Medulla oblongata (tissue), 1 donor: Measurements from ENCODE around the gene YIF1B.
A peak's percentile ranks its signal among the peaks of the same experiment; 100 is the strongest.

ENCODE experiments used
- DNase-seq: peaks from one replicate; pipeline ENCODE4 v3.0.0-alpha.2; 2015; ENCODE audit errors: extremely low spot score

YIF1B gene

GRCh38 chr19:38333245-38333644 lies 17.5 kb upstream of the YIF1B start:
- no peak for DNase-seq

GRCh38 chr19:38331728-38332127 lies 16.0 kb upstream of the YIF1B start:
- no peak for DNase-seq

- DNase-seq = no peak
Observed at GRCh38 chr19:38329651-38330050, 13.9 kb upstream of the YIF1B start.

- DNase-seq = no peak
Observed at GRCh38 chr19:38326591-38326990, 10.8 kb upstream of the YIF1B start.

- DNase-seq = no peak
Observed at GRCh38 chr19:38324431-38324830, 8.7 kb upstream of the YIF1B start.

- peak; percentile 35 for DNase-seq
Observed at GRCh38 chr19:38323291-38323690, 7.5 kb upstream of the YIF1B start.

GRCh38 chr19:38321646-38322196 lies 6.0 kb upstream of the YIF1B start:
- no peak for DNase-seq

GRCh38 chr19:38320969-38321339 lies 5.2 kb upstream of the YIF1B start:
- no peak for DNase-seq

- no peak for DNase-seq
Observed at GRCh38 chr19:38319421-38320258, 3.9 kb upstream of the YIF1B start, which contains the start of gene KCNK6. Gene KCNK6 (plus strand): TSS chr19:38319845. CDS start chr19:38319951, 106 bp downstream.

GRCh38 chr19:38318660-38319059 lies 2.9 kb upstream of the YIF1B start:
- no peak for DNase-seq

- DNase-seq = peak; percentile 57
Observed at GRCh38 chr19:38317104-38317612, 1.4 kb upstream of the YIF1B start.

GRCh38 chr19:38316477-38317067 lies 825 bp upstream of the YIF1B start:
- DNase-seq = no peak

- no peak for DNase-seq
Observed at GRCh38 chr19:38310986-38311385, 4.8 kb downstream of the YIF1B start.

GRCh38 chr19:38310279-38310670 lies 5.5 kb downstream of the YIF1B start:
- DNase-seq = no peak

GRCh38 chr19:38309615-38310278 lies 6.0 kb downstream of the YIF1B start:
- DNase-seq = no peak

GRCh38 chr19:38308926-38309614 lies 6.7 kb downstream of the YIF1B start:
- no peak for DNase-seq

- no peak for DNase-seq
Observed at GRCh38 chr19:38308006-38308766, 7.6 kb downstream of the YIF1B start.

- no peak for DNase-seq
Observed at GRCh38 chr19:38307597-38307996, 8.2 kb downstream of the YIF1B start.

- DNase-seq = no peak
Observed at GRCh38 chr19:38307076-38307475, 8.7 kb downstream of the YIF1B start.

GRCh38 chr19:38306236-38306635 lies 9.5 kb downstream of the YIF1B start:
- DNase-seq = no peak

GRCh38 chr19:38304866-38305429 lies 10.8 kb downstream of the YIF1B start:
- no peak for DNase-seq
